OCI-LY3 (cell line): ENCODE data around the gene CLSTN2.

Source experiments
- CTCF ChIP-seq: fragments of 200-600, 300-600 bp; sonication (generic); IDR thresholded peaks from 2 replicates; pipeline ENCODE4 v1.5.1; 2014; ENCODE audit warnings: antibody characterized with exemption, low read length, low read depth
- EZH2phosphoT487 ChIP-seq: fragments of 200-600 bp; shearing (Covaris generic); IDR thresholded peaks from 2 replicates; pipeline ENCODE4 v1.6.1; 2018; ENCODE audit warnings: antibody characterized with exemption, mixed run types, low read depth

- no peak for TF ChIP-seq CTCF
- TF ChIP-seq EZH2phosphoT487, result no peak
Measured at GRCh38 chr3:140265302-140265701, 330.3 kb downstream of the CLSTN2 start.
